HCT116 (cell line): ENCODE measurements around the gene RGS13. TPM values are rescaled to one million over a fixed set of nuclear protein-coding genes. Genes with fewer than 3 reads are reported as not detected.

Experiments
- ATAC-seq: fragments of 200-7000 bp; cut with Tn5 transposase; 2 replicates; pipeline ENCODE4 v1.9.1; 2020; ENCODE audit warnings: mild to moderate bottlenecking, moderate library complexity
- BruUV-seq: library from RNA; stranded (reverse); fragments of 400-500 nt; replicated peaks from 2 replicates; lab custom pipeline; 2021; lab: Mats Ljungman, UMichigan
- CTCF ChIA-PET: fragments of 300-600 bp; sonication (Branson Sonifier 250); formaldehyde crosslinking; loops from one replicate; lab custom pipeline; 2021; ENCODE audit warnings: antibody characterized with exemption; lab: Charles Lee
- POLR2A ChIA-PET: fragments of 300-600, 350-600 bp; sonication (Branson Sonifier 250); formaldehyde crosslinking; loops from one replicate; lab custom pipeline; 2021; ENCODE audit warnings: antibody characterized with exemption; lab: Charles Lee
- RAD21 ChIA-PET, 2 experiments: fragments of 300-600 bp; sonication (Branson Sonifier 250); formaldehyde crosslinking; loops; one replicate each; lab custom pipeline; 2023; ENCODE audit warnings: low total read pairs in 2 of 2; ENCODE audit not compliant: uncharacterized antibody in 2 of 2, unreplicated experiment in 2 of 2, low non-redundant PET in 1 of 2; lab: Charles Lee
- DNase-seq: peaks from one replicate; pipeline ENCODE4 v3.0.0-alpha.2; 2010; ENCODE audit warnings: low read depth, low spot score
- H2AFZ ChIP-seq: fragments of 200-600 bp; shearing (Covaris generic), sonication (generic); 2 replicates; pipeline ENCODE4 v1.6.1; 2017; ENCODE audit warnings: low read depth, mixed run types, mixed read lengths, antibody characterized with exemption, low read length; ENCODE audit not compliant: poor library complexity, severe bottlenecking
- H3K27ac ChIP-seq: 2 replicates; pipeline ENCODE4 v1.5.1; 2012; ENCODE audit warnings: low read depth, low read length
- H3K27me3 ChIP-seq: fragments of 200-600 bp; sonication (generic); 2 replicates; pipeline ENCODE4 v1.6.1; 2016; ENCODE audit warnings: mixed run types, low read length, mixed read lengths; ENCODE audit not compliant: insufficient read depth
- H3K36me3 ChIP-seq, 2 experiments: fragments of 200-500 bp in 1 of 2; fragments of 200-600 bp in 1 of 2; sonication (Bioruptor generic) in 1 of 2; sonication (generic) in 1 of 2; 2 replicates each; pipeline versions ENCODE4 v1.5.1 to v1.6.1; 2014 to 2016; ENCODE audit warnings: low read length in 2 of 2, inconsistent platforms in 1 of 2, mixed read lengths in 1 of 2, mixed run types in 1 of 2; ENCODE audit not compliant: insufficient read depth in 2 of 2, control insufficient read depth in 1 of 2
- H3K4me1 ChIP-seq, 2 experiments: fragments of 200-600 bp in 1 of 2; sonication (generic) in 1 of 2; 2 replicates each; pipeline versions ENCODE4 v1.5.1 to v1.6.1; 2012 to 2017; ENCODE audit warnings: low read length in 2 of 2, inconsistent platforms in 1 of 2, mild to moderate bottlenecking in 1 of 2, mixed read lengths in 1 of 2, mixed run types in 1 of 2, moderate library complexity in 1 of 2; ENCODE audit not compliant: insufficient read depth in 2 of 2, control insufficient read depth in 1 of 2
- H3K4me2 ChIP-seq: fragments of 200-600 bp; sonication (generic); 2 replicates; pipeline ENCODE4 v1.6.1; 2017; ENCODE audit warnings: mixed run types, low read length, mixed read lengths
- H3K4me3 ChIP-seq, 2 experiments: fragments of 200-600 bp in 1 of 2; sonication (generic) in 1 of 2; replicated peaks in 1 of 2; 2 replicates each; pipeline ENCODE4 v1.5.1; 2011 to 2016; ENCODE audit warnings: low read length in 2 of 2, control low read depth in 1 of 2, low read depth in 1 of 2, mild to moderate bottlenecking in 1 of 2, mixed read lengths in 1 of 2, mixed run types in 1 of 2
- H3K79me2 ChIP-seq: fragments of 200-600 bp; sonication (generic); 2 replicates; pipeline ENCODE4 v1.6.1; 2017; ENCODE audit warnings: mild to moderate bottlenecking, mixed run types, low read length, moderate library complexity, mixed read lengths; ENCODE audit not compliant: insufficient read depth
- H3K9ac ChIP-seq: fragments of 200-600 bp; sonication (generic); 2 replicates; pipeline ENCODE4 v1.6.1; 2016; ENCODE audit warnings: low read length, mixed read lengths
- H3K9me2 ChIP-seq: fragments of 200-600 bp; sonication (generic), shearing (Covaris generic); 2 replicates; pipeline ENCODE4 v1.6.1; 2017; ENCODE audit warnings: mixed run types, mild to moderate bottlenecking, moderate library complexity; ENCODE audit not compliant: insufficient read depth
- H3K9me3 ChIP-seq, 2 experiments: fragments of 200-500 bp in 1 of 2; fragments of 200-600 bp in 1 of 2; sonication (Bioruptor generic) in 1 of 2; sonication (generic) in 1 of 2; 2 replicates each; pipeline ENCODE4 v1.6.1; 2014 to 2017; ENCODE audit warnings: low read length in 2 of 2, mixed read lengths in 2 of 2, inconsistent platforms in 1 of 2, low read depth in 1 of 2, mild to moderate bottlenecking in 1 of 2, mixed run types in 1 of 2, moderate library complexity in 1 of 2; ENCODE audit not compliant: control insufficient read depth in 1 of 2, insufficient read depth in 1 of 2
- H4K20me1 ChIP-seq: fragments of 200-600 bp; sonication (generic), shearing (Covaris generic); 2 replicates; pipeline ENCODE4 v1.6.1; 2017; ENCODE audit warnings: mixed run types, mild to moderate bottlenecking, moderate library complexity; ENCODE audit not compliant: insufficient read depth
- CBX3 ChIP-seq: IDR thresholded peaks from 2 replicates; pipeline ENCODE4 v1.6.1; 2012; ENCODE audit warnings: low read depth
- CEBPB ChIP-seq: IDR thresholded peaks from 2 replicates; pipeline ENCODE4 v1.6.1; 2012; ENCODE audit warnings: low read depth
- EGR1 ChIP-seq: IDR thresholded peaks from 2 replicates; pipeline ENCODE4 v1.6.1; 2012; ENCODE audit warnings: low read depth
- ELF1 ChIP-seq: IDR thresholded peaks from 2 replicates; pipeline ENCODE4 v1.6.1; 2012; ENCODE audit warnings: low read depth, borderline replicate concordance
- EZH2 ChIP-seq: fragments of 200-600 bp; sonication (generic); IDR thresholded peaks from 2 replicates; pipeline ENCODE4 v1.6.1; 2017; ENCODE audit warnings: antibody characterized with exemption, mixed run types
- FOSL1 ChIP-seq: IDR thresholded peaks from 2 replicates; pipeline ENCODE4 v1.6.1; 2012; ENCODE audit warnings: low read depth
- JUND ChIP-seq: IDR thresholded peaks from 2 replicates; pipeline ENCODE4 v1.6.1; 2012
- POLR2AphosphoS5 ChIP-seq: IDR thresholded peaks from 2 replicates; pipeline ENCODE4 v1.6.1; 2011; ENCODE audit warnings: mild to moderate bottlenecking, low read depth, low read length, moderate library complexity
- SIN3A ChIP-seq: IDR thresholded peaks from 2 replicates; pipeline ENCODE4 v1.6.1; 2012; ENCODE audit warnings: low read depth
- TCF7L2 ChIP-seq: IDR thresholded peaks from 2 replicates; pipeline ENCODE4 v1.7.0; 2011; ENCODE audit warnings: borderline replicate concordance, inconsistent platforms; ENCODE audit not compliant: insufficient read depth, insufficient read length; ENCODE audit errors: extremely low read depth
- YY1 ChIP-seq: IDR thresholded peaks from 2 replicates; pipeline ENCODE4 v1.6.1; 2011; ENCODE audit warnings: low read length, low read depth, moderate library complexity, mild to moderate bottlenecking; ENCODE audit not compliant: insufficient replicate concordance; ENCODE audit errors: extremely low read depth
- ZFX ChIP-seq: fragments of 450-650 bp; IDR thresholded peaks from 2 replicates; pipeline ENCODE4 v1.6.1; 2017
- ZNF274 ChIP-seq: fragments of 200-500 bp; sonication (Bioruptor generic); IDR thresholded peaks from 2 replicates; pipeline ENCODE4 v1.6.1; 2014; ENCODE audit warnings: mild to moderate bottlenecking, low read depth, low read length, inconsistent platforms
- intact Hi-C: fragments of 100-400 bp; cut with micrococcal nuclease; formaldehyde crosslinking; loops from 2 replicates; pipeline ENCODE4 v1.10.0; 2022
- total RNA-seq: library from RNA; stranded (reverse); gene quantifications from one replicate; pipeline ENCODE4 v1.2.1, GENCODE V29; 2021; ENCODE audit not compliant: unreplicated experiment
- TF ChIP-seq, protein P1 (sequence below): IDR thresholded peaks from 2 replicates; pipeline ENCODE4 v1.6.1; 2011; ENCODE audit warnings: mild to moderate bottlenecking, low read length, moderate library complexity; ENCODE audit not compliant: insufficient replicate concordance; ENCODE audit errors: extremely low read depth
- TF ChIP-seq, protein P2 (sequence below): IDR thresholded peaks from 2 replicates; pipeline ENCODE4 v1.6.1; 2012
- TF ChIP-seq, protein P3 (sequence below): IDR thresholded peaks from 2 replicates; pipeline ENCODE4 v1.6.1; 2012
- TF ChIP-seq, protein P4 (sequence below), 3 experiments: fragments of 200-600 bp in 1 of 3; sonication (generic) in 1 of 3; IDR thresholded peaks in 2 of 3; conservative IDR thresholded peaks in 1 of 3; 2 replicates each; pipeline ENCODE4 v1.5.1; 2012 to 2017; ENCODE audit warnings: low read depth in 2 of 3, low read length in 2 of 3, antibody characterized with exemption in 1 of 3, borderline replicate concordance in 1 of 3, control low read depth in 1 of 3, mild to moderate bottlenecking in 1 of 3, mixed read lengths in 1 of 3, mixed run types in 1 of 3, moderate library complexity in 1 of 3; ENCODE audit not compliant: insufficient read depth in 1 of 3
- TF ChIP-seq, protein P5 (sequence below): IDR thresholded peaks from 2 replicates; pipeline ENCODE4 v1.6.1; 2012; ENCODE audit warnings: low read depth

The RGS13 gene
- total RNA-seq, 1 experiment from 2014 or later: not detected

DNA sequence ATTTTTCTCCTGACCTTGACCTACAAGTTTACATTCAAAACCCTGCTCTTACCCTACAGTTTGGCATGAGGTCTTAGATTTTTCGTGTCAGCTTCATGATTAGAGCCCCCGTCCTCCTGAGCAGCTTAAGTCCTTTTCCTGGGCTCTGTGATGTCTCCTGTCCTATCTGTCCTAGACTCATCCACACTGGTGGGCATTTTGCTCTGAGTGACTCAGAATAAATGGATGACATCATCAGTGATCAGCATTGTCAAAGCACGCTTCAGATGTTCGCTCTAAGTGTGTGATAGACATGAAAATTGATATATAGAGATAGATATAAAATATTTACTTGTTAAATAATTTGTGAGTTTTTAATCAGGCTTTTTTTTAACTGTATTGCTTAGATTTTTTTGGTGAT is 21.8 kb downstream of the RGS13 start:
- Histone ChIP-seq H3K9me3 (no peaks in the 10 kb centered on the region), H4K20me1 (no peaks in the 10 kb centered on the region), H3K79me2 (no peaks in the 10 kb centered on the region), H3K36me3 (no peaks in the 10 kb centered on the region), H3K27ac (no peak overlapping the region), H3K9me2 (no peaks in the 10 kb centered on the region), H3K4me1 (no peaks in the 10 kb centered on the region), H3K4me2 (no peak overlapping the region), H2AFZ (no peak overlapping the region), H3K4me3 (no peak overlapping the region), H3K9ac (no peak overlapping the region), H3K27me3 (no peaks in the 10 kb centered on the region)
- BruUV-seq: no TSS peak
- ATAC-seq (no peak), DNase-seq (no peak)
- POLR2A ChIA-PET: no interaction called here
- CTCF ChIA-PET: no interaction called here
- intact Hi-C loops: no loop called here
- RAD21 ChIA-PET: no interaction called here
- no peak for TF ChIP-seq FOSL1
- TF ChIP-seq EGR1: no peak
- TF ChIP-seq, protein P1, sequence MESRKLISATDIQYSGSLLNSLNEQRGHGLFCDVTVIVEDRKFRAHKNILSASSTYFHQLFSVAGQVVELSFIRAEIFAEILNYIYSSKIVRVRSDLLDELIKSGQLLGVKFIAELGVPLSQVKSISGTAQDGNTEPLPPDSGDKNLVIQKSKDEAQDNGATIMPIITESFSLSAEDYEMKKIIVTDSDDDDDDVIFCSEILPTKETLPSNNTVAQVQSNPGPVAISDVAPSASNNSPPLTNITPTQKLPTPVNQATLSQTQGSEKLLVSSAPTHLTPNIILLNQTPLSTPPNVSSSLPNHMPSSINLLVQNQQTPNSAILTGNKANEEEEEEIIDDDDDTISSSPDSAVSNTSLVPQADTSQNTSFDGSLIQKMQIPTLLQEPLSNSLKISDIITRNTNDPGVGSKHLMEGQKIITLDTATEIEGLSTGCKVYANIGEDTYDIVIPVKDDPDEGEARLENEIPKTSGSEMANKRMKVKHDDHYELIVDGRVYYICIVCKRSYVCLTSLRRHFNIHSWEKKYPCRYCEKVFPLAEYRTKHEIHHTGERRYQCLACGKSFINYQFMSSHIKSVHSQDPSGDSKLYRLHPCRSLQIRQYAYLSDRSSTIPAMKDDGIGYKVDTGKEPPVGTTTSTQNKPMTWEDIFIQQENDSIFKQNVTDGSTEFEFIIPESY: no peak
- no peak for TF ChIP-seq EZH2
- no peak for TF ChIP-seq ZNF274
- TF ChIP-seq, protein P2, sequence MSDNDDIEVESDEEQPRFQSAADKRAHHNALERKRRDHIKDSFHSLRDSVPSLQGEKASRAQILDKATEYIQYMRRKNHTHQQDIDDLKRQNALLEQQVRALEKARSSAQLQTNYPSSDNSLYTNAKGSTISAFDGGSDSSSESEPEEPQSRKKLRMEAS: no peak
- TF ChIP-seq, protein P3, sequence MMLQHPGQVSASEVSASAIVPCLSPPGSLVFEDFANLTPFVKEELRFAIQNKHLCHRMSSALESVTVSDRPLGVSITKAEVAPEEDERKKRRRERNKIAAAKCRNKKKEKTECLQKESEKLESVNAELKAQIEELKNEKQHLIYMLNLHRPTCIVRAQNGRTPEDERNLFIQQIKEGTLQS: no peak
- no peak for TF ChIP-seq SIN3A
- TF ChIP-seq, protein P4, sequence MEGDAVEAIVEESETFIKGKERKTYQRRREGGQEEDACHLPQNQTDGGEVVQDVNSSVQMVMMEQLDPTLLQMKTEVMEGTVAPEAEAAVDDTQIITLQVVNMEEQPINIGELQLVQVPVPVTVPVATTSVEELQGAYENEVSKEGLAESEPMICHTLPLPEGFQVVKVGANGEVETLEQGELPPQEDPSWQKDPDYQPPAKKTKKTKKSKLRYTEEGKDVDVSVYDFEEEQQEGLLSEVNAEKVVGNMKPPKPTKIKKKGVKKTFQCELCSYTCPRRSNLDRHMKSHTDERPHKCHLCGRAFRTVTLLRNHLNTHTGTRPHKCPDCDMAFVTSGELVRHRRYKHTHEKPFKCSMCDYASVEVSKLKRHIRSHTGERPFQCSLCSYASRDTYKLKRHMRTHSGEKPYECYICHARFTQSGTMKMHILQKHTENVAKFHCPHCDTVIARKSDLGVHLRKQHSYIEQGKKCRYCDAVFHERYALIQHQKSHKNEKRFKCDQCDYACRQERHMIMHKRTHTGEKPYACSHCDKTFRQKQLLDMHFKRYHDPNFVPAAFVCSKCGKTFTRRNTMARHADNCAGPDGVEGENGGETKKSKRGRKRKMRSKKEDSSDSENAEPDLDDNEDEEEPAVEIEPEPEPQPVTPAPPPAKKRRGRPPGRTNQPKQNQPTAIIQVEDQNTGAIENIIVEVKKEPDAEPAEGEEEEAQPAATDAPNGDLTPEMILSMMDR (IDR thresholded peaks at IDR 0.05 in 2 of 3, conservative IDR thresholded peaks at IDR 0.05 in 1 of 3; ENCODE audit: borderline replicate concordance in 1 of 3, insufficient read depth in 1 of 3, low read depth in 2 of 3, low read length in 2 of 3): no peak
- TF ChIP-seq POLR2AphosphoS5: no peak
- no peak for TF ChIP-seq JUND
- TF ChIP-seq YY1: no peak
- TF ChIP-seq, protein P5, sequence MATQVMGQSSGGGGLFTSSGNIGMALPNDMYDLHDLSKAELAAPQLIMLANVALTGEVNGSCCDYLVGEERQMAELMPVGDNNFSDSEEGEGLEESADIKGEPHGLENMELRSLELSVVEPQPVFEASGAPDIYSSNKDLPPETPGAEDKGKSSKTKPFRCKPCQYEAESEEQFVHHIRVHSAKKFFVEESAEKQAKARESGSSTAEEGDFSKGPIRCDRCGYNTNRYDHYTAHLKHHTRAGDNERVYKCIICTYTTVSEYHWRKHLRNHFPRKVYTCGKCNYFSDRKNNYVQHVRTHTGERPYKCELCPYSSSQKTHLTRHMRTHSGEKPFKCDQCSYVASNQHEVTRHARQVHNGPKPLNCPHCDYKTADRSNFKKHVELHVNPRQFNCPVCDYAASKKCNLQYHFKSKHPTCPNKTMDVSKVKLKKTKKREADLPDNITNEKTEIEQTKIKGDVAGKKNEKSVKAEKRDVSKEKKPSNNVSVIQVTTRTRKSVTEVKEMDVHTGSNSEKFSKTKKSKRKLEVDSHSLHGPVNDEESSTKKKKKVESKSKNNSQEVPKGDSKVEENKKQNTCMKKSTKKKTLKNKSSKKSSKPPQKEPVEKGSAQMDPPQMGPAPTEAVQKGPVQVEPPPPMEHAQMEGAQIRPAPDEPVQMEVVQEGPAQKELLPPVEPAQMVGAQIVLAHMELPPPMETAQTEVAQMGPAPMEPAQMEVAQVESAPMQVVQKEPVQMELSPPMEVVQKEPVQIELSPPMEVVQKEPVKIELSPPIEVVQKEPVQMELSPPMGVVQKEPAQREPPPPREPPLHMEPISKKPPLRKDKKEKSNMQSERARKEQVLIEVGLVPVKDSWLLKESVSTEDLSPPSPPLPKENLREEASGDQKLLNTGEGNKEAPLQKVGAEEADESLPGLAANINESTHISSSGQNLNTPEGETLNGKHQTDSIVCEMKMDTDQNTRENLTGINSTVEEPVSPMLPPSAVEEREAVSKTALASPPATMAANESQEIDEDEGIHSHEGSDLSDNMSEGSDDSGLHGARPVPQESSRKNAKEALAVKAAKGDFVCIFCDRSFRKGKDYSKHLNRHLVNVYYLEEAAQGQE: no peak
- TF ChIP-seq ELF1: no peak
- no peak for TF ChIP-seq CBX3
- no peak for TF ChIP-seq TCF7L2
- TF ChIP-seq ZFX: no peak
- no peak for TF ChIP-seq CEBPB
